Measurements from ENCODE around the gene BMPER. TPM values are rescaled to one million over a fixed set of nuclear protein-coding genes. Genes with fewer than 3 reads are reported as not detected.
"Not testable (repeated sequence)": the region's sequence is repeated elsewhere in the genome, so short reads cannot be mapped to it uniquely, and the experiment has no call there.

BMPER gene
- total and polyA plus RNA-seq, 7 experiments from 2014 or later, result 0.37 to 0.81 (median 0.44) TPM; not detected in 4

GRCh38 chr7:34165927-34166550 is 260.7 kb downstream of the BMPER start:
- Mint-ChIP-seq H3K9me3 (peaks cover 0 to 16% (median 2%) of the 10 kb centered on the region in 11 donors), H3K4me3 (no peak overlapping the region), H3K36me3 (no peaks in the 10 kb centered on the region), H3K27me3 (no peaks in the 10 kb centered on the region), H3K27ac (no peak overlapping the region), H3K4me1 (no peaks in the 10 kb centered on the region)
- Histone ChIP-seq H3K4me3 (ENCODE audit: low read length) (no peak overlapping the region), H3K4me1 (ENCODE audit: control insufficient read depth in 2 of 2, insufficient read depth in 2 of 2, low read length in 2 of 2) (no peaks in the 10 kb centered on the region), H3K27me3 (ENCODE audit: control insufficient read depth in 2 of 2, insufficient read depth in 2 of 2, low read length in 2 of 2) (no peaks in the 10 kb centered on the region), H3K27ac (ENCODE audit: low read depth, low read length) (no peak overlapping the region), H3K36me3 (ENCODE audit: control insufficient read depth in 2 of 3, insufficient read depth in 3 of 3, low read length in 3 of 3) (no peaks in the 10 kb centered on the region), H3K9me3 (ENCODE audit: control insufficient read depth in 2 of 3, low read length in 3 of 3) (no peaks in the 10 kb centered on the region)
- CTCF ChIA-PET, result no interaction called here
- DNase-seq, result no peak
- POLR2A ChIA-PET, result no interaction called here
- no peak for ATAC-seq
- intact Hi-C loops (cut with micrococcal nuclease), result no loop called here

- no peak overlapping the region for H3K4me3 ChIP-seq (ENCODE audit: low read length)
- POLR2A ChIA-PET, result no interaction called here
- H3K9me3 ChIP-seq (ENCODE audit: control insufficient read depth in 2 of 3, low read length in 3 of 3), result no peaks in the 10 kb centered on the region
- ATAC-seq, result no peak
- Mint-ChIP-seq H3K27me3 (no peaks in the 10 kb centered on the region), H3K9me3 (peaks cover 0 to 13% (median 2%) of the 10 kb centered on the region in 11 donors), H3K27ac (no peak overlapping the region), H3K36me3 (no peaks in the 10 kb centered on the region), H3K4me1 (no peaks in the 10 kb centered on the region), H3K4me3 (no peak overlapping the region)
- intact Hi-C loops (cut with micrococcal nuclease), result no loop called here
- CTCF ChIA-PET, result no interaction called here
- H3K36me3 ChIP-seq (ENCODE audit: control insufficient read depth in 2 of 3, insufficient read depth in 3 of 3, low read length in 3 of 3), result no peaks in the 10 kb centered on the region
- no peaks in the 10 kb centered on the region for H3K4me1 ChIP-seq (ENCODE audit: control insufficient read depth in 2 of 2, insufficient read depth in 2 of 2, low read length in 2 of 2)
- no peak overlapping the region for H3K27ac ChIP-seq (ENCODE audit: low read depth, low read length)
- H3K27me3 ChIP-seq (ENCODE audit: control insufficient read depth in 2 of 2, insufficient read depth in 2 of 2, low read length in 2 of 2), result no peaks in the 10 kb centered on the region
- no peak for DNase-seq
Measured at GRCh38 chr7:34168013-34168412, 262.7 kb downstream of the BMPER start.

GRCh38 chr7:34174688-34175616 is 269.6 kb downstream of the BMPER start:
- H3K9me3 ChIP-seq (ENCODE audit: control insufficient read depth in 2 of 3, low read length in 3 of 3); H3K27me3 Mint-ChIP-seq; CTCF ChIA-PET; H3K9me3 Mint-ChIP-seq; H3K36me3 ChIP-seq (ENCODE audit: control insufficient read depth in 2 of 3, insufficient read depth in 3 of 3, low read length in 3 of 3); POLR2A ChIA-PET; intact Hi-C loops (cut with micrococcal nuclease); H3K4me3 ChIP-seq (ENCODE audit: low read length); H3K36me3 Mint-ChIP-seq; H3K4me3 Mint-ChIP-seq; H3K27ac ChIP-seq (ENCODE audit: low read depth, low read length); ATAC-seq; H3K27me3 ChIP-seq (ENCODE audit: control insufficient read depth in 2 of 2, insufficient read depth in 2 of 2, low read length in 2 of 2); DNase-seq; H3K27ac Mint-ChIP-seq; H3K4me1 ChIP-seq (ENCODE audit: control insufficient read depth in 2 of 2, insufficient read depth in 2 of 2, low read length in 2 of 2); H3K4me1 Mint-ChIP-seq: not testable (repeated sequence)

- Mint-ChIP-seq H3K4me1 (no peaks in the 10 kb centered on the region), H3K27me3 (peaks cover 0 to 7% (median 0%) of the 10 kb centered on the region in 5 donors), H3K36me3 (peaks cover 0 to 6% (median 0%) of the 10 kb centered on the region in 5 donors), H3K27ac (no peak overlapping the region), H3K4me3 (no peak overlapping the region), H3K9me3 (peaks cover 1 to 10% (median 6%) of the 10 kb centered on the region in 11 donors)
- Histone ChIP-seq H3K27me3 (ENCODE audit: control insufficient read depth in 2 of 2, insufficient read depth in 2 of 2, low read length in 2 of 2) (no peaks in the 10 kb centered on the region), H3K4me1 (ENCODE audit: control insufficient read depth in 2 of 2, insufficient read depth in 2 of 2, low read length in 2 of 2) (no peaks in the 10 kb centered on the region), H3K4me3 (ENCODE audit: low read length) (no peak overlapping the region), H3K27ac (ENCODE audit: low read depth, low read length) (no peak overlapping the region), H3K9me3 (ENCODE audit: control insufficient read depth in 2 of 3, low read length in 3 of 3) (no peaks in the 10 kb centered on the region), H3K36me3 (ENCODE audit: control insufficient read depth in 2 of 3, insufficient read depth in 3 of 3, low read length in 3 of 3) (no peaks in the 10 kb centered on the region)
- no peak for ATAC-seq
- intact Hi-C loops (cut with micrococcal nuclease), result no loop called here
- no peak for DNase-seq
- CTCF ChIA-PET, result no interaction called here
- POLR2A ChIA-PET, result no interaction called here
Measured at GRCh38 chr7:34175837-34176236, 270.5 kb downstream of the BMPER start.

- Histone ChIP-seq H3K4me1 (ENCODE audit: control insufficient read depth in 2 of 2, insufficient read depth in 2 of 2, low read length in 2 of 2) (no peaks in the 10 kb centered on the region), H3K36me3 (ENCODE audit: control insufficient read depth in 2 of 3, insufficient read depth in 3 of 3, low read length in 3 of 3) (no peaks in the 10 kb centered on the region), H3K4me3 (ENCODE audit: low read length) (no peak overlapping the region), H3K9me3 (ENCODE audit: control insufficient read depth in 2 of 3, low read length in 3 of 3) (no peaks in the 10 kb centered on the region), H3K27ac (ENCODE audit: low read depth, low read length) (no peak overlapping the region), H3K27me3 (ENCODE audit: control insufficient read depth in 2 of 2, insufficient read depth in 2 of 2, low read length in 2 of 2) (no peaks in the 10 kb centered on the region)
- ChIA-PET CTCF (no interaction called here), POLR2A (no interaction called here)
- Mint-ChIP-seq H3K4me3 (no peak overlapping the region), H3K27ac (no peak overlapping the region), H3K36me3 (peaks cover 0 to 6% (median 0%) of the 10 kb centered on the region in 5 donors), H3K27me3 (peaks cover 0 to 7% (median 4%) of the 10 kb centered on the region in 5 donors), H3K9me3 (peaks cover 1 to 14% (median 6%) of the 10 kb centered on the region in 11 donors), H3K4me1 (no peaks in the 10 kb centered on the region)
- ATAC-seq, result no peak
- no peak for DNase-seq
- intact Hi-C loops (cut with micrococcal nuclease), result no loop called here
Measured at GRCh38 chr7:34177476-34177875, 272.1 kb downstream of the BMPER start.

- Histone ChIP-seq H3K27me3 (ENCODE audit: control insufficient read depth in 2 of 2, insufficient read depth in 2 of 2, low read length in 2 of 2) (no peaks in the 10 kb centered on the region), H3K36me3 (ENCODE audit: control insufficient read depth in 2 of 3, insufficient read depth in 3 of 3, low read length in 3 of 3) (no peaks in the 10 kb centered on the region), H3K27ac (ENCODE audit: low read depth, low read length) (no peak overlapping the region), H3K9me3 (ENCODE audit: control insufficient read depth in 2 of 3, low read length in 3 of 3) (no peaks in the 10 kb centered on the region), H3K4me3 (ENCODE audit: low read length) (no peak overlapping the region), H3K4me1 (ENCODE audit: control insufficient read depth in 2 of 2, insufficient read depth in 2 of 2, low read length in 2 of 2) (no peaks in the 10 kb centered on the region)
- no peak for DNase-seq
- Mint-ChIP-seq H3K9me3 (peaks cover 0 to 12% (median 4%) of the 10 kb centered on the region in 11 donors), H3K27me3 (peaks cover 0 to 4% (median 0%) of the 10 kb centered on the region in 5 donors), H3K4me1 (no peaks in the 10 kb centered on the region), H3K4me3 (no peak overlapping the region), H3K27ac (no peak overlapping the region), H3K36me3 (no peaks in the 10 kb centered on the region)
- intact Hi-C loops (cut with micrococcal nuclease), result no loop called here
- ChIA-PET POLR2A (no interaction called here), CTCF (no interaction called here)
- no peak for ATAC-seq
Measured at GRCh38 chr7:34181271-34181958, 276.1 kb downstream of the BMPER start.

Measured in naive thymus-derived CD4-positive, alpha-beta T cell (primary cell).